NCI-H226 (cell line): ENCODE measurements around the gene ETV2.
"Not testable (repeated sequence)": the region's sequence is repeated elsewhere in the genome, so short reads cannot be mapped to it uniquely, and the experiment has no call there.

Experiments
- DNase-seq: peaks from one replicate; pipeline ENCODE4 v3.0.0-alpha.2; 2015

The ETV2 gene

DNA sequence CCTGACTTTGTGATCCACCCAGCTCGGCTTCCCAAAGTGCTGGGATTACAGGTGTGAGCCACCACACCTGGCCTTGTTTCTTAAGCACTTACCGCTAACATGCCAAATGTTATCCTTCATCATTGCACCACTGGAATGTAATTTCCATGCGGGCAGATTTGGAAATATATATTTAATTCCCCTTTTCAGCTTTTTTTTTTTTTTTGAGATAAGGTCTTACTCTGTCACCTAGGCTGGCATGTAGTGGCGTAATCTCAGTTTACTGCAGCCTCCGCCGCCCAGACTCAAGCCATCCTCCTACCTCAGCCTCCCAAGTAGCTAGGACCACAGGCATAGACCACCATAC is 20.4 kb downstream of the ETV2 start:
- DNase-seq, result no peak

DNA sequence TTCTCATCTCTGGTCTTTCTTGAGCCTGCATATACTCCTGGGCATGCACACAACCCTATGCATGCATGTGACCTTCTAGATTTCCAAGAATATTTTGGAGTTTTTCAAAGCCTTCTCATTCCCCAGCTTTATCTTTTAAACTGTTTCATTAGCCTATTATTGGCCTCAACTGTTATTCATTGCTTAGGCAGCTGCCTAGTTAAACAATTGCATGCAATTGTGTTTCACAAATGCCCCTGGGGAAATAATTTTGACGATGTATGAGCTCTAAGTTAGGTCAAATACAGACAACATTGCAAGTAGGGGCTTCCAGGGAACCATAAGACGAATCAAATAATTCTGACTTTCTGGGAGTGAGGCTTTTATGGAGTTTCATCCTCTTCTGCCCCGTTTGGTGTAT is 22.4 kb downstream of the ETV2 start:
- no peak for DNase-seq

DNA sequence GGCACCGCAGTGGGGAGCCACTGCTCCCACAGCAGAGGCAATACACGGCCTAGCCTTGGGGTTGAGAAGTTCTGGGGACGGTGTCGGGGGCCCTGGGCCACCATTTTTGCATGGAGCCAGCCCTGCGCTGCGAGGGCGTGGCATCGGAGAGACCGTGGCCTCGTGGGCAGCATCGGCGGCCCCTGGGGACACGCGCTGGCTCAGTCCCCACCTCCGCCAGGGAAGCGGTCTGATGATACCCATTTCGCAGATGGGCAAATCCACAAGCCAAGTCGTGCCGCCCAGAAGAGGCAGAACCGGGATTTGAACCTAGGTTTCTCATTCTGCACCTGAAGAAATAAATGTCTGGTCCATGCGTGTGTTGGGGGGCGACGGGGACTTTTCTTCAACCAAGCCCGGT is 23.6 kb downstream of the ETV2 start:
- DNase-seq, result no peak

DNA sequence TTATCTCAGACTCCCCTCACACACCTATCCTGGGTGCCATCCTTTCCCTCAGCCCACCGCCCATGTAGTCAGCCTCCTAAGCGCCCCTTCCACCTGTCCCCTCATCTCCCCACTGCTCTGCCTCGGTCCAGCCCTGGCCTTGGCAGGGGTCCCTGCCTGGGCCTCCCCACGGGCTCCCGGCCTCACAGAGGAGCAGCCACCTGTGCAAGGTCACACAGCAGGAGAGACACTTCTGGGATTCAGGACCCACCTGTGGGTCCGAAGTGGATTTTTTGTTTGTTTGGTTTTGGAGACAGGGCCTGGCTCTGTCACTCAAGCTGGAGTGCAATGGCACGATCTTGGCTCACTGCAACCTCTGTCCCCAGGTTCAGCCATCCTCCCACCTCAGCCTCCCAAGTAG is 24.1 kb downstream of the ETV2 start:
- DNase-seq, result no peak

DNA sequence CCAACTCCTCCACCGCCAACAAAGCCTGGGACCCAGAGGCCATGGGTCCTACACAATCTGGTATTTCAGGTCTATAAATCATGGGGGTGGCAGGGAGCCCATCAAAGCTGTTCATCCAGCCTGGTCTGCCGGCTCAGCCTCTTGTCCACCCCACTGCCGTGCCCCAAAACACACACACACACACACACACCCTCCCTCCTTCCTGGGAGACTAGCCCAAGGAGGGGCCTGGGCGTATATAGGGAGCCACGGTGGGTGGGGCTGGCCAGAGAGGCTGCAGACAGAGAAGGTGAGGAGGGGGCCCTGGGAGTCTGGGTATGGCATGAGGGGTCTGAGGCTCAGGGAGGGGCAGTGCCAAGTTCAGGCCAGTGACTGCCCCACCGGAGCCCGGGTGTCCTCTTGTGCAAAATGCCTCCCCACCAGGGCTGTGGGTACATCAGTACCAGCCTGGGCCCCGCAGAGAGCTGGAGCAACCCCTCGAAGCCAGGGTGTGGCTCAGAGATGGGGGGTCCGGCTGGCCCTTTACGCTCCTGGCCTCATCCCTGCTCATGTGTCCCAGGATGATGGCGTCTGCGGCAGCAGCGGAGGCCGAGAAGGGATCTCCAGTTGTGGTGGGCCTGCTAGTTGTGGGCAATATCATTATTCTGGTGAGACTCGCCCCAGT is 24.8 kb downstream of the ETV2 start, which contains the start of gene UPK1A:
Gene UPK1A (plus strand): TSS at position 267 of the 663 bp plus-strand sequence. CDS start 296 bp downstream, at position 563.
- no peak for DNase-seq

DNA sequence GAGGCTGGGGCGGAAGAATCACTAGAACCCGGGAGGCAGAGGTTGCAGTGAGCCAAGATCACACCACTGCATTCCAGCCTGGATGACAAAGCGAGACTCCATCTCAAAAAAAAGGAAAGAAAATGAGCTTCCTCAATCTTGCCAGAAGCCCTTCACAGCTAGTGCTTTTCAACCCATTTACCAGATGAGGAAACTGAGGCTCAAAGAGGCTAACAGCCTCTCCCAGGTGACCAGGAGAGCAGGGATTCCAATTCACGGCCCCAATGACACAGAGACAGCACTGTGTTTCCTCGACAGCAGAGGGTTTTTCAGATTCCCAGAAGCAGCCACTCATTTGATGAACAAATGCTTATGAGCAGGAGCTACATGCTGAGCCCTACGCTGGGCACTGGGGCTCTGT is 28.0 kb downstream of the ETV2 start:
- no peak for DNase-seq

DNA sequence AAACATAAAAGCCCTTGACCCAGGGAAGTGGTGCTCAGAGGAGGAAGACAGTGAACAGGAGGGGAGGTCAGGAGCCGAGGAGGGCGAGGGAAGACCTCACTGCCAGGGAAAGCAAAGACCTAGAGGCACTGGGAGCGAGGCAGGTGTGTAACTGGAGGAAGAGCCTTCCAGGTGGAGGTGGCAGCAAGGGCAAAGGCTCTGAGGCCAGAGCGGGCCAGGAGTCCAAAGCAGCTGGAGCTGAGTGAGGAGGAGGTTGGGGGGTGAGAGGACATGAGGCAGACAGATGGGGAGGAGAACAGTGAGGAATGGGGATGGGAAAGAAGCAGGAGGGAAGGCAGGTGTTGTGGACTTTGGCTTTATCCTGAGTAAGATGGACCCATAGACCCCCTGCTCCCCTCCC is 28.4 kb downstream of the ETV2 start:
- DNase-seq, result no peak

DNA sequence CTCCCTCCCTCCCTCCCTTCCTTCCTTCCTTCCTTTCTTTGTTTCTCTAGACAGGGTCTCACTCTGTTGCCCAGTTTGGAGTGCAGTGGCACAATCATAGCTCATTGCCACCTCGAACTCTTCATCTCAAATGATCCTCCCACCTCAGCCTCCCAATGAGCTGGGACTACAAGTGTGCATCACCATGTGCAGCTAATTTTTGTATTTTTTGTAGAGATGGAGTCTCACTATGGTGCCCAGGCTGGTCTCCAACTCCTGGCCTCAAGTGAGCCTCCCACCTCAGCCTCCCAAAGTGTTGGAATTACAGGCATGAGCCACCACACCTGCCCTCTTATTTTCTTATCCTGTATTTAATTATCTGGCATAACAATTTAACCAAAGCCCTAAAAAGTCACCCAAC is 29.1 kb downstream of the ETV2 start:
- no peak for DNase-seq

DNA sequence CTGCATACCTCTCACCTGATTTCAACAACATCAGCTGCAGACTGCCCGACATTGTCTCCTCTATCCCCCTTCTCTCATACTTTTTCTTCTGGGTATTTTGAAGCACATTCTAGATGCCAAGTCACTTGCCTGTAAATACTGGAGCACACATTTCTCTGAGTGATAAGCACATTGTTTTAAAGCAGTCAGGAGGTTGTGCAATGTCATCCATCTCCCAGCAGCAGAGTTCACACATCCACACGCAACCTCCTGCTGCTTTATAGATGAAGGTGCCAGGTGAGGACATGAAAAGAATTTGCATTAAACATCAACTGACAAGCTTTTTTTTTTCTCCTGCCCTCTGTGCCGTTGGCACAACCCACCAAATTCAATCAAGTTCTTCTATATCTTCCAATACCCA is 30.3 kb downstream of the ETV2 start:
- peak; percentile 50 for DNase-seq

DNA sequence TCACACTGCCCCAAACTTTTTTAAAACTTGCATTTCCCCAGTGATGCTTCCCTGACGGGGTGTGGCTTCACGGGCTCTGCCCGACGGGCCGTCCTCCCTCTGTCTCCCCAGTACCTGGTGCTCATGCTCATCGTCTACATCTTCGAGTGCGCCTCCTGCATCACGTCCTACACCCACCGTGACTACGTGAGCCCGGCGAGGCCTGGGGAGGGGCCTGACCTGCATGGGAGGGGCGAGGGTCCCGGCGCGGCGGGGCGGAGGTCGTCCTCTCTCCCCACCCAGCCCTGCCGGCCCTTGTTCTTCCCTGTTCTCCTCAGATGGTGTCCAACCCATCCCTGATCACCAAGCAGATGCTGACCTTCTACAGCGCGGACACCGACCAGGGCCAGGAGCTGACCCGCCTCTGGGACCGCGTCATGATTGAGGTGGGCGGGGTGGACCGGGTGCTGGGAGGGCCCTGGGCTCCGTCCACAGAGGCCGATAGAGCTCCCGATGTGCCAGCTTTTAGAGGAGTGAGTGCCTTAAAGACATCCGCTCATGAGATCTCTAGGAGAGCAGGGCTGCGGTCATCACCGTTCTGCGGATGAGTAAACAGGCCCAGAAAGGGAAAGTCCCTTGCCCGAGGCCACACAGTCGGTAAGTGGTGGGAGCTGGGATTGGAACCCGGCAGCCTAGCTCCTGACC is 31.7 kb downstream of the ETV2 start:
- DNase-seq, result peak; percentile 88

DNA sequence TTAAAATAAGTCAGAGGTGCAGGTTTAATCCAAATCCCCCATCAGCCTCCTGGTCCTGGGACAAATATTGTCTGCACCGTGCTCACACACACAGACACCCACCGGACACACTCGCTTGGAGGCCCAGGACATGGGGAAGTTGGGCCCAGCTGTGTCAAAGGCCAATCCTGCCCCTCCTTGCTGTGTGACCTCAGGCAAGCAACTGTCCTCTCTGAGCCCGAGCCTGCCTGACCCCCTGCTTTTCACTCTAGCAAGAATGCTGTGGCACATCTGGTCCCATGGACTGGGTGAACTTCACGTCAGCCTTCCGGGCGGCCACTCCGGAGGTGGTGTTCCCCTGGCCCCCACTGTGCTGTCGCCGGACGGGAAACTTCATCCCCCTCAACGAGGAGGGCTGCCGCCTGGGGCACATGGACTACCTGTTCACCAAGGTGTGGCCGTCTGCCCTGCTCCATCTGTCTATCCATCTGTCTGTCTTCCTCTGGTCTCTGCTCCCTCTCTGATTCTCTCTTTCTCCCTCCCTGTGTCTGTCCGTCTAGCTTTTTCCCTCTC is 34.1 kb downstream of the ETV2 start:
- no peak for DNase-seq

DNA sequence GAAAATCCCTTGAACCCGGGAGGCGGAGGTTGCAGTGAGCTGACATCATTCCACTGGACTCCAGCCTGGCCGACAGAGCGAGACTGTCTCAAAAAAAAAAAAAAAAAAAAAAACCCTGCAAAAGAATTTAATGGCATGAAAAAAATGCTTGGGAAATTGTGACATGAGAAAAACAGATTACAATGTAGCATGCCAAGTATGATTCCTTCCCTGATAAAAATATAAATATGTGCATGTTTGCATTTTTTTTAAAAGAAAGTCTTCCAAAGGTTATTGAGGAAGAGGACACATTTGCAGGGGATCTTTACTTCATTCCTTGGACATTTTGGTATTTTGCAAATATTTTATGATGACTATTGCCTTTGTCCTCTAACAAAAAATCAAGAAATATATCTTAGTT is 48.3 kb downstream of the ETV2 start:
- DNase-seq, result no peak

DNA sequence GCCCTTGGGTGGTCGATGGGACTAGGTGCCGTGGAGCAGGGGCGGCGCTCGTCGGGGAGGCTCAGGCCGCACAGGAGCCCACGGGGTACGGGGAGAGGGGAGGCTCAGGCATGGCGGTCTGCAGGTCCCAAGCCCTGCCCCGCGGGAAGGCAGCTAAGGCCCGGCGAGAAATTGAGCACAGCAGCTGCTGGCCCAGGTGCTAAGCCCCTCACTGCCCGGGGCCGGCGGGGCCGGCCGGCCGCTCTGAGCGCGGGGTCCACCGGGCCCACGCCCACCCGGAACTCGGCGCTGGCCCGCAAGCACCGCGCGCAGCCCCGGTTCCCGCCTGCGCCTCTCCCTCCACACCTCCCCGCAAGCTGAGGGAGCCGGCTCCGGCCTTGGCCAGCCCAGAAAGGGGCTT is 49.6 kb downstream of the ETV2 start:
- not testable (repeated sequence) for DNase-seq

DNA sequence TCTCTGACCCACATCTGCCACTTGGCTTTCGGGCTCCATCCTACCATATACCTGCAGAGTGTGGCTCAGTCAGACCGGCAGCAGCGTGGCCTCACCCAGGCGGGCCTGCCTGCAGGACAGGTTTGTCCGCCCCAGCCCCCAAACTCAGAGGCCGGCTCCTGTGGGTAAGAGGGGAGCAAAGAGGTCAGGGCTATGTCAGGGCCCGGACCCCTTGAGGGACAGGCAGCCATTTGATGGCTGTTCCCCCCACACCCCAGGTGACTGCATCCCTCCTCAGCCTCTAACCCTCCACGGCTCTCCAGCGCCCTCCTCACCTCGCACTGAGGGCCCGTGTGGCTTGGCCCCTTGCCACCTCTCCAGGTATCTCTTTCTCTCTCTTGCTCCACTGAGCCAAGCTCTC is 50.5 kb downstream of the ETV2 start:
- no peak for DNase-seq

DNA sequence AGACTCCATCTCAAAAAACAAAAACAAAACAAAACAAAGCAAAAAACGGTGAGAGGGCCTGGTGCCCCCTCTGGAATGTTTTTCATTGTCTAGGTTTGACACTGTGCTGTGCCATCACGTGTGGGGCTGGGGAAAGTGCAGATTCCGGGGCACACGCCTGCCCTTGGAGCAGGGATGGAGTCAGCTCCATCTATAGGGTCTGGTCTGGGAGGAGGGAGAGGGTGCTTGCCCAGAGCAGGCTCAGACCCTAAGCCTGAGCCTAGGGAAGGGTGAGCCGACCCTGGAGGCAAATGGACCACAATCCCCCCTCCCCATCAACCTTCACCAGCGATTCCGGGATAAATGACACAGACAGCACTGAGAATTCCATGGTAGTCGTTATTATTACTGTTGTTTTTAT is 51.9 kb downstream of the ETV2 start:
- DNase-seq, result no peak

DNA sequence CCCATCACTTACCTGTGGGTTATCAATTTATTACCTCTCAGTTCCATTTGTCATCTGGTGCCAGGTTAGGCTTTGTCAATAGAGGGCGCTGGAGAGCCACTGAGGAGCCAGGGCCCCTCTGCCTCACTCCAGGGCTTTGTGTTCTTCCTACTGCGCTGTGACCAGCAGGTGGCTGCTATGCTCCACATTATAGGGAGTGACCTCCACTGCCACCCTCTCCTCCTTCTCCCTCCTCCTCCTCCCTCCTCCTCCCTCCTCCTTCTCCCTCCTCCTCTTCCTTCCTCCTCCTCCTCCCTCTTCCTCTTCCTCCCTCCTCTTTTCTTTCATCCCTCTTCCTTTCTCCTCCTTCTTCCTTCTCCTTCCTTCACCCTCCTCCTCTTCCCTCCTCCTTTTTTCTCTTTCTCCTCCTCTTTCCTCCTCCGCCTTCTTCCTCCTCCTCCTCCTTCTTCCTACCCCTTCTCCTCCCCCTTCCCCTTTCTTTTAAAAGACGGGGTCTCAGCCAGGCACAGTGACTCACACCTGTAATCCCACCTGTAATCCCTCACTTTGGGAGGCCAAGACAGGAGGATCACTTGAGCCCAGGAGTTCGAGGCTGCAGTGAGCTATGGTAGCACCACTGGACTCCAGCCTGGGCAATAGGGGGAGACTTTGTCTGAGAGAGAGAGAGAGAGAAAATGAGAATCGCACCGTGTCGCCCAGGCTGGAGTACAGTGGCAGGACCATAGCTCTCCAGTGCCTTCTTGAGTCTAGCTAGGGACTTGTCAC is 52.5 kb downstream of the ETV2 start:
- DNase-seq, result peak; percentile 63
